IMR-90 (cell line): ENCODE results near the gene CUBN. TPM values are rescaled to one million over a fixed set of nuclear protein-coding genes. Genes with fewer than 3 reads are reported as not detected.

Experiments used
- ATAC-seq: fragments of 200-7000 bp; cut with Tn5 transposase; 2 replicates; pipeline ENCODE4 v1.9.1; 2020; ENCODE audit warnings: low read depth, mild to moderate bottlenecking, moderate library complexity
- BruUV-seq: library from RNA; stranded (reverse); fragments of 400-500 nt; replicated peaks from 2 replicates; lab custom pipeline; 2021; lab: Mats Ljungman, UMichigan
- CTCF ChIA-PET: fragments of 300-600 bp; formaldehyde crosslinking; extraction: SDS; loops from one replicate; lab custom pipeline; 2021; ENCODE audit warnings: antibody characterized with exemption; lab: Yijun Ruan, JAX
- POLR2A ChIA-PET: fragments of 300-600 bp; sonication (Branson Sonifier 250); formaldehyde crosslinking; loops from one replicate; lab custom pipeline; 2022; ENCODE audit warnings: antibody characterized with exemption; ENCODE audit not compliant: unreplicated experiment; lab: Charles Lee
- DNase-seq: peaks from one replicate; pipeline ENCODE4 v3.0.0; 2013
- H2AFZ ChIP-seq: replicated peaks from 2 replicates; pipeline ENCODE3; 2013; ENCODE audit warnings: low read length, mild to moderate bottlenecking; ENCODE audit not compliant: poor library complexity
- H2AK5ac ChIP-seq: 2 replicates; pipeline ENCODE4 v1.6.1; 2013; ENCODE audit warnings: low read depth, low read length, inconsistent platforms
- H2AK9ac ChIP-seq: replicated peaks from 2 replicates; pipeline ENCODE3; 2013; ENCODE audit warnings: mild to moderate bottlenecking, low read depth, low read length, moderate library complexity; ENCODE audit not compliant: poor library complexity
- H2BK120ac ChIP-seq: 2 replicates; pipeline ENCODE4 v1.6.1; 2013; ENCODE audit warnings: low read depth, low read length, inconsistent platforms
- H2BK15ac ChIP-seq: 3 replicates; pipeline ENCODE4 v1.6.1; 2013; ENCODE audit warnings: low read depth, low read length, inconsistent platforms
- H2BK20ac ChIP-seq: 2 replicates; pipeline ENCODE4 v1.6.1; 2013; ENCODE audit warnings: low read depth, mild to moderate bottlenecking, inconsistent platforms, low read length, moderate library complexity
- H2BK5ac ChIP-seq: 2 replicates; pipeline ENCODE4 v1.6.1; 2013; ENCODE audit warnings: mild to moderate bottlenecking, low read depth, low read length, inconsistent platforms; ENCODE audit not compliant: poor library complexity, severe bottlenecking
- H3K14ac ChIP-seq: replicated peaks from 2 replicates; pipeline ENCODE4 v1.6.1; 2013; ENCODE audit warnings: low read depth, low read length, inconsistent platforms
- H3K18ac ChIP-seq: 2 replicates; pipeline ENCODE4 v1.6.1; 2013; ENCODE audit warnings: low read depth, low read length, control low read depth
- H3K23ac ChIP-seq: 2 replicates; pipeline ENCODE4 v1.6.1; 2013; ENCODE audit warnings: low read depth, low read length, inconsistent platforms
- H3K27ac ChIP-seq: 2 replicates; pipeline ENCODE4 v1.5.1; 2013; ENCODE audit warnings: mild to moderate bottlenecking, control low read depth, low read length; ENCODE audit not compliant: insufficient read depth
- H3K27me3 ChIP-seq: 2 replicates; pipeline ENCODE4 v1.6.1; 2013; ENCODE audit warnings: low read length; ENCODE audit not compliant: control insufficient read depth, insufficient read depth
- H3K36me3 ChIP-seq: 2 replicates; pipeline ENCODE4 v1.6.1; 2013; ENCODE audit warnings: low read length, mixed read lengths; ENCODE audit not compliant: control insufficient read depth, insufficient read depth
- H3K4ac ChIP-seq: 2 replicates; pipeline ENCODE4 v1.6.1; 2013; ENCODE audit warnings: low read depth, low read length, inconsistent platforms
- H3K4me1 ChIP-seq: 2 replicates; pipeline ENCODE4 v1.6.1; 2013; ENCODE audit warnings: low read length, mixed read lengths; ENCODE audit not compliant: control insufficient read depth, insufficient read depth
- H3K4me2 ChIP-seq: 2 replicates; pipeline ENCODE4 v1.6.1; 2013; ENCODE audit warnings: low read depth, mild to moderate bottlenecking, control low read depth, low read length, moderate library complexity
- H3K4me3 ChIP-seq: 2 replicates; pipeline ENCODE4 v1.5.1; 2013; ENCODE audit warnings: low read depth, mild to moderate bottlenecking, control low read depth, low read length, moderate library complexity; ENCODE audit not compliant: insufficient read depth
- H3K56ac ChIP-seq: 2 replicates; pipeline ENCODE4 v1.6.1; 2013; ENCODE audit warnings: low read length, inconsistent platforms; ENCODE audit not compliant: insufficient read depth; ENCODE audit errors: extremely low read depth
- H3K79me1 ChIP-seq, 2 experiments: 2 replicates each; pipeline ENCODE4 v1.6.1; 2013; ENCODE audit warnings: low read length in 2 of 2, inconsistent platforms in 1 of 2, low read depth in 1 of 2
- H3K9ac ChIP-seq: 2 replicates; pipeline ENCODE4 v1.6.1; 2013; ENCODE audit warnings: low read depth, low read length, control low read depth
- H3K9me1 ChIP-seq: 2 replicates; pipeline ENCODE4 v1.6.1; 2013; ENCODE audit warnings: low read length, inconsistent platforms; ENCODE audit not compliant: insufficient read depth
- H3K9me3 ChIP-seq: 2 replicates; pipeline ENCODE4 v1.6.1; 2013; ENCODE audit warnings: low read length; ENCODE audit not compliant: control insufficient read depth, insufficient read depth
- H4K20me1 ChIP-seq: 2 replicates; pipeline ENCODE4 v1.6.1; 2013; ENCODE audit warnings: low read length, inconsistent platforms; ENCODE audit not compliant: insufficient read depth
- H4K5ac ChIP-seq: 2 replicates; pipeline ENCODE4 v1.6.1; 2013; ENCODE audit warnings: mild to moderate bottlenecking, low read depth, low read length, control low read depth
- H4K8ac ChIP-seq, 2 experiments: 2 replicates each; pipeline ENCODE4 v1.6.1; 2013; ENCODE audit warnings: low read depth in 2 of 2, low read length in 2 of 2, control low read depth in 1 of 2, inconsistent platforms in 1 of 2
- H4K91ac ChIP-seq: 2 replicates; pipeline ENCODE4 v1.6.1; 2013; ENCODE audit warnings: low read depth, low read length, inconsistent platforms; ENCODE audit not compliant: insufficient read depth
- MAFK ChIP-seq: IDR thresholded peaks from 2 replicates; pipeline ENCODE4 v1.6.1; 2012; ENCODE audit warnings: low read depth, low read length, improper control_type of control experiment
- WGBS, 2 experiments: methylation state at CpG; one replicate each; pipeline versions ENCODE4 v1.1.5 to v1.1.7; 2013; ENCODE audit warnings: missing lambda C conversion rate in 2 of 2; ENCODE audit not compliant: insufficient read length in 1 of 2; ENCODE audit errors: extremely low coverage in 2 of 2; 5-methylcytosine and 5-hydroxymethylcytosine counted together
- dilution Hi-C: fragments of 300-500 bp; cut with HindIII; formaldehyde crosslinking; loops from one replicate; pipeline ENCODE4 v1.14.3; 2018; ENCODE audit warnings: low sequenced_read_pairs; ENCODE audit not compliant: unreplicated experiment
- in situ Hi-C: fragments of 300-500 bp; cut with MboI; formaldehyde crosslinking; loops from 3 replicates; pipeline ENCODE4 v1.14.3; 2019; ENCODE audit warnings: low sequenced_read_pairs, inconsistent platforms, mixed read lengths
- intact Hi-C: fragments of 100-400 bp; cut with micrococcal nuclease; formaldehyde crosslinking; loops from 2 replicates; pipeline ENCODE4 v1.10.0; 2022
- polyA plus RNA-seq, 3 experiments: library from polyadenylated mRNA; depleted of rRNA; stranded (reverse); fragments of >200 nt; gene quantifications; 2 replicates each; pipeline ENCODE4 v1.2.3, GENCODE V29; 2012; ENCODE audit warnings: low replicate concordance in 1 of 3
- total RNA-seq: library from RNA; depleted of rRNA; stranded (reverse); fragments of >200 nt; gene quantifications from 2 replicates; pipeline ENCODE4 v1.2.3, GENCODE V29; 2012

The CUBN gene
- total and polyA plus RNA-seq, 2 of the 4 experiments (the other 2 are of a cell fraction), result 0.19 to 0.54 TPM

GRCh38 chr10:16944986-16945385 lies 184.6 kb downstream of the CUBN start:
- Histone ChIP-seq H3K9ac (no peak overlapping the region), H2BK15ac (no peak overlapping the region; the same call in 2 of the 3 replicates)

More at GRCh38 chr10:16944986-16945385, 184.6 kb downstream of the CUBN start:
- DNase-seq (no peak), ATAC-seq (no peak)
- Histone ChIP-seq H4K8ac (no peak overlapping the region), H3K27ac (no peak overlapping the region), H2AK5ac (no peak overlapping the region), H3K4ac (no peak overlapping the region), H3K23ac (no peak overlapping the region), H4K91ac (no peak overlapping the region), H3K4me2 (no peak overlapping the region), H3K9me3 (no peaks in the 10 kb centered on the region), H3K56ac (no peak overlapping the region), H4K5ac (no peak overlapping the region), H3K18ac (no peak overlapping the region), H4K20me1 (no peaks in the 10 kb centered on the region), H3K4me1 (peaks cover 4% of the 10 kb centered on the region; the same call in 1 of the 2 replicates), H3K14ac (no peak overlapping the region; the same call in 1 of the 2 replicates), H3K9me1 (0 out of 2 replicates have a peak, but pooled peaks cover 3% of the 10 kb centered on the region), H3K36me3 (no peaks in the 10 kb centered on the region), H3K4me3 (no peak overlapping the region), H2AK9ac (no peak overlapping the region), H3K27me3 (no peaks in the 10 kb centered on the region), H2AFZ (no peak overlapping the region), H2BK120ac (no peak overlapping the region), H2BK20ac (no peak overlapping the region), H3K79me1 (no peaks in the 10 kb centered on the region), H2BK5ac (no peak overlapping the region)
- no peak for TF ChIP-seq MAFK
- CTCF ChIA-PET, result interaction anchor here (0.6 to 1.2 kb wide), 4 partner anchors 22 to 1487 kb away, joined by 3 to 4 read pairs (median 3); no protein-coding TSS in a partner anchor
- no TSS peak for BruUV-seq
- WGBS, 2 experiments, result no CpG with 5 or more reads among the region's 1 CpG
- in situ Hi-C loops (no loop called here), intact Hi-C loops (no loop called here), dilution Hi-C loops (no loop called here)
- POLR2A ChIA-PET, result no interaction called here
